Measurements from ENCODE around the gene GBX2. TPM values are rescaled to one million over a fixed set of nuclear protein-coding genes. Genes with fewer than 3 reads are reported as not detected.

GBX2 gene
- polyA plus RNA-seq, 2 donors = not detected

DNA sequence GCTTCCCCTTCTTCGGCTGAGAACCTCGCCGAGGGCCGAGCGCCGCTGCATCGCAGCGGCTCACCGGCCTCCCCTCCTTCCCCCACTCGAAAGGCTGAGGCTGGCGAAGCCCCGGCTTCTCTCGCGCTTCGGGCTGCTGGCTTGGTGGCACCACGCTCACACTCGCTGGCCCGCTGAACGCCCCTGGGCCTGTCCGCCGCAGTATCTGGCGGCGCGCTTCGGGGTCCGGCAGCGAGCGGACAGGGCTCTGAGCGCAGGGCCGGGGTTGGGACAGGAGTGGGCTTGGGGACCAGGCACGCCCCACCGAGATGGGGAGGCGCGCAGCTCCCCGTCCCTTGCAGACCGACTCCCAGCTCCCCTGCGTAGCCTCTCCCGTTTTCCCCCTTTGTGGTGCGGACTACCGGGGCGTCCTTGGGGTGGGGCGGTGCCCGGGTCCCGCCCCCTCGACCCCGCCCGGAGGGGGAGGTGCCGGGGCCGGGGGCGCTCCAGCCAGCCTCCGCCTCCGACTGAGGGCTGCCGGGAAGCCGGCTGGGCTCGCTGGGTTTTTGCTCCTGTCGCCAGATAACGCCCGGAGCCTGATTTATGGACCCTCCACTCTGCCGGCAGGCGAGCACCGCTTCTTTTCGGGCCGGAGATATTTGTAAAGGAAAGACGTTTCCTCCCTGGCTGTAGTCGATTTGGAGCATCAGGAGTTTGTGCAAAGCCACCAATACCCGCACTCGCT is 3.8 kb downstream of the GBX2 start:
- no peaks in the 10 kb centered on the region for H3K36me3 ChIP-seq (ENCODE audit: control insufficient read depth in 2 of 2, insufficient read depth in 2 of 2, low read length in 1 of 2)
- peaks cover 5 to 7% of the 10 kb centered on the region in 2 donors for H3K9me3 ChIP-seq (ENCODE audit: control insufficient read depth in 2 of 2, insufficient read depth in 1 of 2, low read depth in 1 of 2, low read length in 1 of 2)
- 3 to 4% methylated on average over 57 to 67 of the region's 67 CpGs for WGBS, 2 donors
- H3K4me3 ChIP-seq (ENCODE audit: low read depth in 1 of 2, low read length in 2 of 2) = peak overlapping the region in 1 of 2 donors; percentile 32
- H3K27ac ChIP-seq (ENCODE audit: low read depth in 2 of 2, low read length in 1 of 2) = no peak overlapping the region
- peaks cover 17 to 61% of the 10 kb centered on the region in 2 donors for H3K27me3 ChIP-seq (ENCODE audit: control insufficient read depth in 1 of 2, insufficient read depth in 2 of 2, low read length in 2 of 2)
- H3K4me1 ChIP-seq (ENCODE audit: control insufficient read depth in 2 of 2, insufficient read depth in 2 of 2, low read length in 1 of 2) = peaks cover 33 to 38% of the 10 kb centered on the region in 2 donors

DNA sequence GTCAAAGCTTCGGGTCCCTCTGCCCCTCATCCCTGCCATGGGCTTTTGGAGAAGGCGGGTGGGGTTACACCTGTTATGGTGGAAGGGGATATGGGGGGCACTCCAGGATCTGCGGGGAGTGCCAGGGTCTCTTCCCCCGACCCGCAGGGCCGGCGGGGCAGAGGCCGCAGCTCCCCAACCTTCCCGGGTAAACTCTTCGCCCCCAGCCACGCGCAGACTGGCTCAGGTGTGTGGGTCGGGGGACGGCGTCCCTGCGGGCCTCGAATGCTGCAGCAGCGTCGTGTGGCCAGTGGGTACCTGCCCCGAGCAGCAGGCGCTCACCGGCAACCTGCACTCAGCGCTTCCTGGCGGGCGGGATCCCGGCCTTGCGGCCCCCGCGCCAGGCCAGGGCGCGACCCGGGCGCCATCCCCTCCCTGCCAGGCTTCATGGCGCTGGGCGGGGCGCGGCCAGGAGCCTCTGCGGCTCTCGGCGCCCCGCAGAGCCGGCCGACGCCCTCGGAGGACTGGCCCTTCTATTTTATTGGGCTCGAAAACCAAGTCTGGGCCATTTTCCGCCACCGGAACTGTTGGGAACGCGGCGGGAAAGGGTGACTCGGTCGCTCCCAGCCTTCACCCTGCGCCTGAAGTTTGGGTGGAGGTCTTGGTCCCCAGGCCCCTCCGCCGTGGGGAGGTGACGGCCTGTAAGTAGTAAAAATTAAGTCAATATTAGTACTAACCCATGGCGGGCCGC is 4.5 kb downstream of the GBX2 start:
- H3K27ac ChIP-seq (ENCODE audit: low read depth in 2 of 2, low read length in 1 of 2) = no peak overlapping the region
- peaks cover 13 to 55% of the 10 kb centered on the region in 2 donors for H3K27me3 ChIP-seq (ENCODE audit: control insufficient read depth in 1 of 2, insufficient read depth in 2 of 2, low read length in 2 of 2)
- H3K4me1 ChIP-seq (ENCODE audit: control insufficient read depth in 2 of 2, insufficient read depth in 2 of 2, low read length in 1 of 2) = peaks cover 33 to 38% of the 10 kb centered on the region in 2 donors
- 4 to 7% methylated on average over 51 to 59 of the region's 59 CpGs for WGBS, 2 donors
- H3K9me3 ChIP-seq (ENCODE audit: control insufficient read depth in 2 of 2, insufficient read depth in 1 of 2, low read depth in 1 of 2, low read length in 1 of 2) = peaks cover 3 to 4% of the 10 kb centered on the region in 2 donors
- H3K4me3 ChIP-seq (ENCODE audit: low read depth in 1 of 2, low read length in 2 of 2) = peak overlapping the region in 1 of 2 donors; percentile 32
- no peaks in the 10 kb centered on the region for H3K36me3 ChIP-seq (ENCODE audit: control insufficient read depth in 2 of 2, insufficient read depth in 2 of 2, low read length in 1 of 2)

DNA sequence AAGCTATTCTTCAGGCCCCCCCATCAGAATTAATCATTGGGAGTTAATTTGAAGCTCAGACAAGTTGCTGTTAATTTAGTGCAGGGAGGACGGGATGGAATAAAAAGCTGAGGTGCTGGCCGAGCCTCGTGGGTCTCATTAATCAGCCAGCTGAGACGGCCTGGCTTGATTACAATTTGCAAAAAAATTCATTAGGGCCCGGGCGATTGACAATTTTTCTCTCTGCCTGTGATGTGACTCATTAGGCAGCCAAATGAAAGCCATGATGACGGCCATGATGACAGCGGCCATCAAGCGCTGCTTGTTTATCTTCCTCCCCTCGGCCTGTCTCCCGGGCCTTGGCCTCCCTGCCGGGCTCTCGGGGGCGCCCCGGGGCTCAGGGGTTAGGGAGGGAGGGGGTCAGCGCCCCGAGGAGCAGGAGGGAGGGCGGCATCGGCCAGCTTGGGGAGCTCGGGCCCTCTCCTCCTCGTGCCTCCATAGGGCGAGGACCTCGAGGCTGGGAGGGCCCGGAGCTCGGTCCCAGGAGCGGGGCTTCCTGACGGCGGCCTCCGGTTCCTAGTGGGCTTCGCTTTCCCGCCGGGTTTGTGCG is 5.2 kb downstream of the GBX2 start:
- Histone ChIP-seq H3K4me1 (ENCODE audit: control insufficient read depth in 2 of 2, insufficient read depth in 2 of 2, low read length in 1 of 2) (peaks cover 30 to 34% of the 10 kb centered on the region in 2 donors), H3K36me3 (ENCODE audit: control insufficient read depth in 2 of 2, insufficient read depth in 2 of 2, low read length in 1 of 2) (no peaks in the 10 kb centered on the region), H3K4me3 (ENCODE audit: low read depth in 1 of 2, low read length in 2 of 2) (no peak overlapping the region), H3K9me3 (ENCODE audit: control insufficient read depth in 2 of 2, insufficient read depth in 1 of 2, low read depth in 1 of 2, low read length in 1 of 2) (peaks cover 0 to 3% of the 10 kb centered on the region in 2 donors), H3K27me3 (ENCODE audit: control insufficient read depth in 1 of 2, insufficient read depth in 2 of 2, low read length in 2 of 2) (peaks cover 11 to 49% of the 10 kb centered on the region in 2 donors), H3K27ac (ENCODE audit: low read depth in 2 of 2, low read length in 1 of 2) (no peak overlapping the region)
- 25 to 30% methylated on average over 22 to 33 of the region's 33 CpGs for WGBS, 2 donors

DNA sequence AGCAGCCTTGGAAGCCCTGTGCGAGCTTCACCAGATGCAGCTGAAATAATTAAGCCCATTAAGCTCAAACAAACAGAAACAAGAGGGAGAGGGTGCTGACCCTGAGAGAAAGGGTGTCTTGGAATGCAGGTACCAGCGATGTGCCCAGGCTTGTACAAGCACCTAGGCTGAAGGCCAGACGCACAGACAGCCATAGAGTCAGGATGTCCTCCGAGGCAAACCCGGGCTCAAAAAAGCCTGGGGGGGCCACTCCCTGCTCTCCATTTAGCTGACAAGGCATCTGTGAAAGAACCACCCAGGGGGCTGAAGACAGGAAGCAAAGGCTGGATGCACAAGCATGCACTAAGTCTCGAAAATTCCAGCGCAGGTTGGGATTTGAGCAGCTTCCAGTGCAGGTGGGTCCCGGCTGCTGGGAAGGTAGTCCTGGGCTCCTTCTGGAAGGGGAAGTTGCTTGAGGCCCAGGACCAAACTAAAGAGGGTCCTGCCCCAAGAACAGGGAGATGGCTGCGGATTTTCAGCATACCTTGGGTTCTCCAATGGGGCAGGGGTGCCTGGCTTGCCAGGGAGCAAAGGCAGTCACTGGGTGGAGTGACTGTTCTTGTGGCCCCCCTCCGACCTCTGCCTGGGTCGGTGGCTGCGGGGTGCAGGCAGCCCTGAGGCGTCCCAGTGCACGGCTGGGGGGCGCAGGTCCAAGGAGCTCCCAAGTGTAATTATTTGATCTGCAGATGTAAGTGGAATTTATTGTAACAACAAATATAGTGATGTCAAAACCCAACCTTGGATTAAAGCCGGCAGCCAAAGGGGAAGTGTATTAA is 5.9 kb downstream of the GBX2 start:
- H3K4me3 ChIP-seq (ENCODE audit: low read depth in 1 of 2, low read length in 2 of 2) = no peak overlapping the region
- no peaks in the 10 kb centered on the region for H3K36me3 ChIP-seq (ENCODE audit: control insufficient read depth in 2 of 2, insufficient read depth in 2 of 2, low read length in 1 of 2)
- WGBS, 2 donors = 32 to 38% methylated on average over 16 of the region's 16 CpGs
- peaks cover 11 to 43% of the 10 kb centered on the region in 2 donors for H3K27me3 ChIP-seq (ENCODE audit: control insufficient read depth in 1 of 2, insufficient read depth in 2 of 2, low read length in 2 of 2)
- H3K4me1 ChIP-seq (ENCODE audit: control insufficient read depth in 2 of 2, insufficient read depth in 2 of 2, low read length in 1 of 2) = peaks cover 23 to 26% of the 10 kb centered on the region in 2 donors
- H3K27ac ChIP-seq (ENCODE audit: low read depth in 2 of 2, low read length in 1 of 2) = no peak overlapping the region
- peaks cover 0 to 1% of the 10 kb centered on the region in 2 donors for H3K9me3 ChIP-seq (ENCODE audit: control insufficient read depth in 2 of 2, insufficient read depth in 1 of 2, low read depth in 1 of 2, low read length in 1 of 2)

DNA sequence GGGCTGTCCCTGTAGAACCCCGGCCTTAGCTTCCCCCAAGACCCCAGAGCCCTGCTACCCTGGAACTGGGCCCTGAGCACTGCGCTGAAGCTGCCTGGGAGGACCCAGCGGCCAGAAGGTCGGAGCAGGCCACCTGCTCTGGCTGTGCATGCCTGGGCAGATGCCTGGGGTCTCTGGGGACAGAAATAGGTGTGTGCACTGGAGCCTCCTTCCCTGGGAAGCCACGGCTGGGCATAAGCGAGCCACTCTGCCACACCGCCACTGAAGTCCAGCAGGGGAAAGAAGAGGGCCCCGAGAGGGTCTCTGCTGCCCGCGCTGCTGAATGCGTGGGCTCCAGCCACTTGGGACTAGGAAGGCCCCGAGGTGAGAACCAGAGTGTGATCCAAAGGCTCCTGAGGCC is 6.7 kb downstream of the GBX2 start:
- no peaks in the 10 kb centered on the region for H3K9me3 ChIP-seq (ENCODE audit: control insufficient read depth in 2 of 2, insufficient read depth in 1 of 2, low read depth in 1 of 2, low read length in 1 of 2)
- no peak overlapping the region for H3K27ac ChIP-seq (ENCODE audit: low read depth in 2 of 2, low read length in 1 of 2)
- peaks cover 16 to 20% of the 10 kb centered on the region in 2 donors for H3K4me1 ChIP-seq (ENCODE audit: control insufficient read depth in 2 of 2, insufficient read depth in 2 of 2, low read length in 1 of 2)
- H3K27me3 ChIP-seq (ENCODE audit: control insufficient read depth in 1 of 2, insufficient read depth in 2 of 2, low read length in 2 of 2) = peaks cover 5 to 36% of the 10 kb centered on the region in 2 donors
- WGBS, 2 donors = 77 to 79% methylated on average over 12 of the region's 12 CpGs
- H3K36me3 ChIP-seq (ENCODE audit: control insufficient read depth in 2 of 2, insufficient read depth in 2 of 2, low read length in 1 of 2) = no peaks in the 10 kb centered on the region
- H3K4me3 ChIP-seq (ENCODE audit: low read depth in 1 of 2, low read length in 2 of 2) = no peak overlapping the region

DNA sequence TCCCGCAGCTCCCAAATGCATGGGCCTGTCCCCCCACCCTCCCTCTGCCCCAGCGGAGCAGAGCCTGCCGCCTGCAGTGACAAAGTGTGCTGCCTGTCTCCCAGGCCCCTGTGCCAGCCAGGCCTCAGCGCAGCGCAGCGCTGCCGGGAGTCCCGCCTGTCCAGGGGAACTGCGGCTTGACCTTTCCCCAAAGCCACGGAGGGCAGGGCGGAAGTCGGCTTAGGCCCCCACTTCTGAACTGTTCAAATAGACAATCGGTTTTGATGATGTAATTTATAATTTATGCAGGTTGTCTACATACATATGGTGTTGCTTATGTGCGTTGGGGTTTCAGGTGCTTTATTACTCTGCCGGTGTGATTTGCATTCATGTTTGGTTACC is 7.1 kb downstream of the GBX2 start:
- H3K4me1 ChIP-seq (ENCODE audit: control insufficient read depth in 2 of 2, insufficient read depth in 2 of 2, low read length in 1 of 2) = peaks cover 12 to 15% of the 10 kb centered on the region in 2 donors
- WGBS, 2 donors = 59 to 68% methylated on average over 15 of the region's 15 CpGs
- H3K9me3 ChIP-seq (ENCODE audit: control insufficient read depth in 2 of 2, insufficient read depth in 1 of 2, low read depth in 1 of 2, low read length in 1 of 2) = no peaks in the 10 kb centered on the region
- no peaks in the 10 kb centered on the region for H3K36me3 ChIP-seq (ENCODE audit: control insufficient read depth in 2 of 2, insufficient read depth in 2 of 2, low read length in 1 of 2)
- H3K4me3 ChIP-seq (ENCODE audit: low read depth in 1 of 2, low read length in 2 of 2) = no peak overlapping the region
- no peak overlapping the region for H3K27ac ChIP-seq (ENCODE audit: low read depth in 2 of 2, low read length in 1 of 2)
- peaks cover 5 to 31% of the 10 kb centered on the region in 2 donors for H3K27me3 ChIP-seq (ENCODE audit: control insufficient read depth in 1 of 2, insufficient read depth in 2 of 2, low read length in 2 of 2)

DNA sequence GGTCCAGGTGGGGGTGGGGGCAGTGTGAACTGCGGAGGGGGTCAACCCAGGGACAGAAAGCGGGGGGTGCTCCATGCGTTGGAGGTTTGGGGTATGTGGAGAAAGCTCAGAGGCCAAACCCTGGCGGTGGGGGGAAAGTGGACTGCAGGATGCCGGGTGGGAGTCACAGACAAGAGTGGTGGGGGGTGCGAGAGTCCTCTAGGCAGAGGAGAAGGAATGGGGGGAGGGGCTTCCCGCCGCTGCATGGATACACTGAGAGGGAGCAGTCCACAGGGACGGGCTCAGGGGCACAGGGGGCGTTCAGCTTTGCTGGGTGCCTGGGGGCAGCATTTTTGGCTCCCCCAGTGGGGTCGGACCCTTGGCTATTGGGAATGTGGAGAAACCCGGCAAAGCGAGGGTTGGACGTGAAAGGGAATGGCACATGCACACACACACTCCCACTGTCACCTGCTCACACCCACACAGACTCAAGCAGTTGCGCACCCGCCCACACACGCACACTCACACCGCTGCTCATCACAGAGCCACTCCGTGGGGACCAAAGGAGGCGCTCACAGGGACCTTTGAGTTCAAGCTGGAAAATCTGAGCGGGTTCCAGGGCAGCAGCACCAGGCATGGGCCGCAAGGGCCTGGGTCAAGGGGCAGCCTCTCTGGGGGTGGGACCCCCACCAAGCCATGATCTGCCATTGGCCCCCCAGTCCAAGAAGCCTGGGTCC is 7.7 kb downstream of the GBX2 start:
- no peaks in the 10 kb centered on the region for H3K36me3 ChIP-seq (ENCODE audit: control insufficient read depth in 2 of 2, insufficient read depth in 2 of 2, low read length in 1 of 2)
- no peak overlapping the region for H3K4me3 ChIP-seq (ENCODE audit: low read depth in 1 of 2, low read length in 2 of 2)
- H3K27ac ChIP-seq (ENCODE audit: low read depth in 2 of 2, low read length in 1 of 2) = no peak overlapping the region
- peaks cover 10 to 14% of the 10 kb centered on the region in 2 donors for H3K4me1 ChIP-seq (ENCODE audit: control insufficient read depth in 2 of 2, insufficient read depth in 2 of 2, low read length in 1 of 2)
- WGBS, 2 donors = 41 to 47% methylated on average over 18 to 22 of the region's 22 CpGs
- no peaks in the 10 kb centered on the region for H3K9me3 ChIP-seq (ENCODE audit: control insufficient read depth in 2 of 2, insufficient read depth in 1 of 2, low read depth in 1 of 2, low read length in 1 of 2)
- peaks cover 5 to 30% of the 10 kb centered on the region in 2 donors for H3K27me3 ChIP-seq (ENCODE audit: control insufficient read depth in 1 of 2, insufficient read depth in 2 of 2, low read length in 2 of 2)

DNA sequence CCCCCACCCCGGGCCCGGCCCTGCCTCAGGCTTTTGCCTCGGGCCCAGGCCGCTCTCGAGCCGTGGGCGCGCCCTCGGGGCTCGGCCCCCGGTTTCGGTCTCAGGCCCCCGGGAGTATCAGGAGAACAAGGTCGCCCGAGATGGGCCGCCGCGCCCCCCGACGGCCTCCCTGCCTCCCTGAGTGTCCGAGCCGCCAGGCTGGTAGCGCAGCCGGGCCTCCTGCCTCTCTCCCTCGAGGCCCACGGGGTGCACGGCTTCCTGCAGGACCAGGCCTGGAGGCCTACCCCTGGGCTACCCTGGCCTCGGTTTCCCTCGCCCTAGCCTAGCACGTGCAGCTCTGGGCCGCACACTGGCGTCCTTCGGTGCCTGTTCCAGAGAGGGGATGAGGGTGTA is 8.4 kb downstream of the GBX2 start:
- WGBS, 2 donors = 16 to 20% methylated on average over 33 of the region's 33 CpGs

More for the DNA sequence above, 8.4 kb downstream of the GBX2 start:
- peaks cover 10 to 14% of the 10 kb centered on the region in 2 donors for H3K4me1 ChIP-seq (ENCODE audit: control insufficient read depth in 2 of 2, insufficient read depth in 2 of 2, low read length in 1 of 2)
- H3K4me3 ChIP-seq (ENCODE audit: low read depth in 1 of 2, low read length in 2 of 2) = no peak overlapping the region
- no peaks in the 10 kb centered on the region for H3K9me3 ChIP-seq (ENCODE audit: control insufficient read depth in 2 of 2, insufficient read depth in 1 of 2, low read depth in 1 of 2, low read length in 1 of 2)
- H3K27ac ChIP-seq (ENCODE audit: low read depth in 2 of 2, low read length in 1 of 2) = no peak overlapping the region
- H3K27me3 ChIP-seq (ENCODE audit: control insufficient read depth in 1 of 2, insufficient read depth in 2 of 2, low read length in 2 of 2) = peaks cover 3 to 24% of the 10 kb centered on the region in 2 donors
- no peaks in the 10 kb centered on the region for H3K36me3 ChIP-seq (ENCODE audit: control insufficient read depth in 2 of 2, insufficient read depth in 2 of 2, low read length in 1 of 2)
